Stimulated activated CD4-positive, alpha-beta T cell treated with anti-CD3 and anti-CD28 coated beads, TNF-alpha, amount 100 ng/mL, for 48 hours (primary cell): Measurements from ENCODE around the gene VAV1.

ENCODE experiments used
- DNase-seq, 3 donors: peaks; one replicate each; pipeline ENCODE4 v3.0.0-alpha.2; 2020; ENCODE audit warnings: low read depth in 3 of 3

The VAV1 gene

DNA sequence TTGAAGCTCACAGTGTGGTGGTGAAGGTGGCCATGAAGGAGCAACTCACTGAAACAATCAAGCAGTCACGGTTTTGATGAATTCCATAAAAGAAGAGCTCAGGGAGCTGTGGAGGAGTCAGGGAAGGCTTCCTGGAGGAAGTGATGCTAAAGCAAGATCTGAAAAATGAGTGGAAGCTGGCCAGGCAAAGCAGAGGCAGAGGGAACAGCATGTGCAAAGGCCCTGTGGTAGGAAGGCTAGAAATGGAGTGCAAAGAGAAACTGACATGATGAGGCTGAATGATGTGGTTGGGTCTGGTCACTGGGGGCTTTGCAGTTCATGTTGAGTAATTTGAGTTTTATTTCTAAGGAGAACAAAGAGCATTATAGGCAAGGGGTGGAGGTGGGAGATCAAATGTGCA lies 121.8 kb downstream of the VAV1 start:
- DNase-seq, result no peak

DNA sequence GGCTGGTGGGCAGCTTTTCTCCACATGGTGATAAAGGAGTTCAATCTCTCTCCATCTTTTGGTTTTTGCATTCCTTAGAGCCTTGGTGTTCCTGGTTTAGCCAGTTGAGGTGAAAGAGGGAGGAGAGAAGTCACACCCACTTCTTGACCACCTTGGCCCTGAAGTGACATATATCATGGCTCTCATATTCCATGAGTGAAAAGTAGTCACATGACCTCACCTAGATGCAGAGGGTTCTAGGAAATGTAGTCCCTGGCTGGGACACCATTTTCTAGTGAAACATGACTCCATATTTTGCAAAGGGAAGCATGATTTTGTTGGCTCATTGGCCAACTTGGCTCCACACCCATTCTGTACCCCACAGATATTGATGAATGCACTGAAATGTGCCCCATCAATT lies 130.9 kb downstream of the VAV1 start:
- DNase-seq, result no peak

DNA sequence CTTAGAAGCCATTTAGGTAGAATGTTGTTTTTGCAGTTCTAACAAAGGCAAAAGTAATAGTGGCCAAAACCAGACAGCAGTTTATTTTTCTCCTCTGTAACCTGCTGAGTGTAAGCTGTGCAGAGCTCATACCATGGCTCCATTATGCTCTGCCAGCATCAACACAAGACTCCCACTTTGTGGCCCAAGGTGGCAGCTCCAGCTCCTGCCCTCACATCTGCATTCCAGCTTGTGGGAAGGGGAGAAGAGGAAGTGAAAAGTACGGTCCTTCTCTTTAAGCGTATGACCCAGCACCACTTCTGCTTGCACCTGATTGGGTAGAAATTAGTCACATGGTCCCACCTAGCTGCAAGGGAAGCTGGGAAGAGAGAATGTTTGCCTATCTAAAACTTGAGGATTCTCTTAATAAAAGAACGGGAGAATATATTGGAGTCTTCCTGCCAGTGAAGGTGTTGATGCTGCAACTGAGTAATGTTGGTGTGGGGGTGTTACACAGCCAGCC lies 134.1 kb downstream of the VAV1 start:
- DNase-seq, result no peak
